ENCODE measurements around the gene GGA3.

GGA3 gene

GRCh38 chr17:75245011-75245410 is 16.4 kb downstream of the GGA3 start:
- DNase-seq = no peak

DNA sequence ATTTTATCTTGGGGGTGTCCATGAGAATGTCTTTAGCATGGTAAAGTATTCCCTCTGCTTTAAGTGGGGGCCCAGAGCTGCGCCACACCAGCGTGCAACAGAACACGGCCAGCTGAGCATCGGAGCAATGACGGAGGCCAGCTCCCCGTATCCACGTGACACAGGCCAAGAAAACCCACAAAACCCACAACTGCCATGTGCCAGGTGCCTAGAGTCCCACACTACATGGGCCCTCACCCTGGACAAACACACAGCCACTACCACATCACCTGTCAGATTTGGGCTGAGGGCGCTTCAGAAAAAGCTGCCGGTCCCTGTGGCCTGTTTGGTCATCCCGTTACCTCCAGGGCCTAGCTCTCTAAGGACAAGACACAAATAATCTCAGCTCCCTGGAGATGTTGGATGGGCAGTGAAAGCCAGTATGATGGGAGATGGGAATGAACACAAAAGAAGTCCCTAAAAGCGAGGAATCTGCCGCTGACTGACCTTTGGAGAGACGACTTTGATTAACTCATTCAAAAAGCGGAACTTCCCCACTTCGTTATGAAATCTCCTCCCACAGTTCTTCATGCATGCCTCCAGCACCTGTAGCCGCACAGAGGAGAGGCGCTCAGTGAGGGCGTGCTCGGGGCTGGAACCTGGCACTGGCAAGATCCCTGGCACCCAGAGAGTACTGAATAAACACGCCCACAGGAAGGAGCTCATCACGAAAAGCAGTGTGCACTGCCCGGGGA is 17.1 kb downstream of the GGA3 start:
- DNase-seq = no peak

GRCh38 chr17:75242461-75243042 is 18.9 kb downstream of the GGA3 start:
- DNase-seq = peak; percentile 12

DNA sequence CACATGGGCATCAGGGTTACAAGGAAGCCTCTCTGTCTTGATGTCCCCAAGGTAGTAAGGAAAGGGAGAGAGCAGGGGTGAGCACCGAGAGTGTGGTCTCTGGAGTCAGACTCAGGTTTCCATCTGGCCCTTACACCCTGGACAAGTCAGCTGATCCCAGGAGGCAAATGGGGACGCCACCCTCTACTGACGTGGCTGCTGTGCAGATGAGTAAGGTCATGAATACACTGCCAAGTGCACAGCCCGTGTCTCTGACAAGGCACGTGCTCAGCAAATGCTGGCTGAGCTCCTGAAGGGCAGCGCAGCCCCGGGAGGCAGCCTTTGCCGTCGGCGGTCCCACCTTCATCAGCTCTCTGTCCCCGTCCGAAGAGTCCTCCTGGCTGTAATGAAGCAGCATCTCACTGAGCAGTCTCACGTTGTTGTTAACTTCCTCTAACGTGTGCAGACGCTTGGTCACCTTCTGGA is 19.4 kb downstream of the GGA3 start:
- peak; percentile 19 for DNase-seq

- no peak for DNase-seq
Measured at GRCh38 chr17:75241502-75241901, 19.9 kb downstream of the GGA3 start.

GRCh38 chr17:75241143-75241430 is 20.3 kb downstream of the GGA3 start:
- no peak for DNase-seq

DNA sequence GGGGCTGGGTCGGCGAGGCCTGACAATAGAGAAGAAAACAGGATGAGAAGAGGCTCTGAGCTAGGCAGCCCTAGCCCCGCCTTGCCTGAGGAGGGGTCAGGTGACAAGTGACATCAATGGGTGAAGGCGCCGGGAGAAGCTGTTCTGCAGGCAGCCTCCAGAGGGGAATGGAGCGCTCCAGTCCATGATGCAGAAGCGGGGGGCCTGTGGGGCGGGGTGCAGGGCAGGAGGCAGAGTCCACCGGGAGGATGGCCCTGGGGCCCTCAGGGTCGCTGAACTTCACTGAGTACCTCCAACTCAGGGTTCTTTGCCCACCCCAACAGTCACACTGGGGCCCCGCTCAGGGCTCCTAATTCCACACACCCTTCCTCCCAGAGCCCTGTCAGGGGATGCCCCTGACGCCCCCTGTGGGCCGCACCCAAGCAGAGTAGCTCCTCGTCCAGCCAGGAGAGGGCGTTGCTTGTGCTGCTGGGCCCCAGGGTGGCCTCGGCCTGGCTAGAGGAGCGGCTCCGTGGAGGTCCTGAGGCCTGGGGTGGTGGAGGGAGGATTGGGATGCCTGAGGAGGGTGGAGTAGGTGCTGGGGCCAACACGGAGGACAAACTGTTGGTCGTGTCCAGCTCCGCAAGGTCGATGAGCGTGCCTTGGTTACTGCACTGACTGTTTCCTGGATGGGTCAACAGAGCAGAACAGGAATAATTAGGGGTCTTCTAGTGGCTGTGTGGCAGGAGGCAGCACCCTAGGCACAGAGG is 20.8 kb downstream of the GGA3 start:
- peak; percentile 51 for DNase-seq

- DNase-seq = no peak
Measured at GRCh38 chr17:75239778-75240393, 21.5 kb downstream of the GGA3 start.

DNA sequence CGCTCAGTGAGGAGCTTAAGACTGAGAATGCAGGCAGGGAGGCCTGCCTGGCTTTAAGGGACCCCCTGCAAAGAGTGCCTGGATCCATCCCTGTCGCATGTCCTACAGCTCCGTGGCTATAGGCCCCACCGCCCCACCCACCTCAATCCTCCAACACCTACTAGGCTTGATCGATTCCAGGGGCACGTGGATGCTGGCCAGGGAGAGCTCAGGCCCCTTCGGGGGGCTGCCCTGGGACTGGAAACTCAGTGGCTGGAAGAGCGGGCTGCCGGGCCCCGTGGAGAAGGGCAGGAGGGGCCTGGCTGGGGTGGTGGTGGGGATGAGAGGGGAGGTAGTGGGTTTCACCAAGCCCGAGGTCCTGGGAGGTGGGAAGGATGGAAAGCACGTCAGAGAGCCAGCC is 22.2 kb downstream of the GGA3 start:
- no peak for DNase-seq

DNA sequence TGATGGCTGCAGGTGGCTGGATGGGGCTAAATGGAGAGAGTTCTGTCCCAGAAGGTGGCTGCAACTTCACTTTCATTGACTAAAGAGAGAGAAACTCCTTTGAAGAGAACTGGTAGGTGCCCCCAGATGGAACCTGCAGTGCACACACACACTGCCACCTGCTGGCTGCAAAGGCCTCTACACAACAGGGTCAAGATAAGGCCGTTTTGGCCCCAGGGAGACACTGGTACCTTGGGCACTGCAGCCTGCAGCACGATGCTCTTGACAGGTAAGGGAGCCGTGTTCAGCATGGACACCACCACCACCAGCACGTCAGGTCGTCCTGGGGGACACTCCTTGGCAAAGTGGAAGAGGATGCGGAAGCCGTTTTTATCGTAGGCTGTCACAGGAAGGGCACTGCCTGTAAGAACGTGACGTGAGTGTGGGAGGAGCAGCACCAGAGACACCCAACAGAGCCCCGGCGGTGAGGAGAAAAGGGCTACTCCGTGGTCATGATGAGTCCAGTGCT is 22.7 kb downstream of the GGA3 start:
- peak; percentile 69 for DNase-seq

DNA sequence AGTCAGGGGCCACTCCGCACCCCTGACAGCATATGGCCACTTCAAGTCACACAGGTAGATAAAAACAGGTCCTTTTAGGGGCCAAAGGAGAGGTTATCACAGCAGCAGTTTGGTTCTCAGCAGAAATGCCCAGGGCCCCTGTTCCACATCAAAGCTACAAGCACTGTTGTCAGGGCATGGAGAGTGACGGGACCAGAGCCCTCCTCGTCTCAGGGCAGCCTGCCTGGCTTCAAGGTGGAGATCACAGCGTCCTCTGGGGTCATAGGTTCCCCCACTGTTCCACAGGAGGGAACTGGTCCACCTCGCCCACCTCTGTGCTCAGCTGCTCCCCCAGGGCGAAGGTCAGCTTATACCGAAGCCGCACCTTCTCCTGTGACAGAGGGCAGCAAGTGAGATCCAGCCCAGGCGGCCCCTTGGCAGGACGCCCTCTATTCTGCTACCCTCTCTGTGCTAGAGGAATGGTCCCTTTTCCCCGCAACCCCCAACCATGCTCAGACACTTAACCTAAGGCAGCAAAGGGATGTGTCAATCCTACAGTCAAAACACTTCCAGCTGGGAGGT is 23.3 kb downstream of the GGA3 start:
- DNase-seq = no peak

DNA sequence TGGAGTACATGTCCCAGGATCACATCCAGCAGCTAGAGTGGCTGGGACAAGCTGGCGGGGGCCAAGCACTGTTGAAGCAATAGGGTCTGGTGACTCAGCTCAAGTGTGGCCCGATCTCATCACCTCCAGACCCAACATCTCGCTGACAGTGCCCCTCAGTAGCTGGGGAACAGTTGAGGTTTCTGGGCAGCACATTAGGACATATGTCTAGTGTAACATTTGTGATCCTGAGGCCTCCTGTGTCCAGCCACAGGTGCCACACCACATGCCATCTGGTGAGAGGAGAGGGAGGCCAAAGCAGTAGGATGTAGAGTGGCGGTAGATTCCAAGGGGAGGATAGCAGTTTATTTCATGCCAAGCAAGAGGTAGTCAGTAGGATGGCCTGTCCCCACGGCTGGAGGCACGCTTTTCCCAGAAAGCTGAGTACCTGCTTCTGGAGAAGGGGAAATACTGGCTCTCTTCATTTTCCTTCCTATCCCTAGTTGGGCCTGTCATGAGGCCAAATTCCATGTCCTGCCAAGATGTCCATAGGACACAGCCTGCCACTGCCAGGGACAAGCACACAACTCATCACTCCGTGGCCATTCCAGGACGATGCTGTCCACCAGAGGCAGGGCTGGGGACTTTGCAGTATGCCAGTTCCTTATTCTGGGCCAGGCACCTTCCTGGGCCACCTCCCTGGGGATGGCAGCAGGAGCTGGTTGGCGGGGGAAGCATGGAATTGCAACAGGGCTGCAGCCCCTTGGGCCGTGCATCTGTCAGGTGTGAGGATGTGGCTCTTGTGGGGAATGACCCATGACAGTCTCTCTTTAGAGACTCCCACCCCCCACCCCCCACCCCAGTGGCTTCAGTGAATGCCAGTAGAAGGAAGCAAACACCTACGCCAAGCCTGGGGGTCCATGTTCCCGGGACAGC is 24.0 kb downstream of the GGA3 start:
- no peak for DNase-seq

DNA sequence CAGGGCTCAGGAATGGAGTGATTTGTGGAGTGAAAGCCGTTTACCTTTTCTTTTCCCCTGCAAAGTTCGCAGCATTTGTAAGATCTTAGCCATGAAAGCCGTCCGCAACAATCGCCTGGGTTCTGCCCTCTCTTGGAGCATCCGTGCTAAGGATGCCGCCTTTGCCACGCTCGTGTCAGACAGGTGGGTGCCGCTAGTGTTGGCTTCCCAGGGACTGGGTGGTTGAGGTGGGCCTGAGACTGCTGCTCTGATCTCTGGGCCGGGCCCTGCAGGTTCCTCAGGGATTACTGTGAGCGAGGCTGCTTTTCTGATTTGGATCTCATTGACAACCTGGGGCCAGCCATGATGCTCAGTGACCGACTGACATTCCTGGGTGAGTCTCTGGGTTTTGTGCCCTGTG is 28.6 kb downstream of the GGA3 start:
- no peak for DNase-seq

GRCh38 chr17:75231741-75232464 is 29.5 kb downstream of the GGA3 start:
- DNase-seq = no peak

DNA sequence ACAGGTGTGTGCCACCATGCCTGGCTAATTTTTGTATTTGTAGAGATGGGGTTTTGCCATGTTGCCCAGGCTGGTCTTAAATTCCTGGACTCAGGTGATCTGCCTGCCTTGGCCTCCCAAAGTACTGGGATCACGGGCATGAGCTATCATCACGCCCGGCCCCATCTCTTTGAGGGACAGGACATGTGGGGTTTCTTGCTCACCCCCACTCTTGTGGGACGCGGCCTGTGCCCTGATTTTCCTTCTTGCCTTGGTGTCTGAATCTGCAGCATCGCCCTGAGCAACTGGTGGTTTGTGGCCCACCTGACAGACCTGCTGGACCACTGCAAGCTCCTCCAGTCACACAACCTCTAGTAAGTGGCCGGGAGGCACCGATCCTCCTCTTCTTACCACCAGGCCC is 30.3 kb downstream of the GGA3 start:
- no peak for DNase-seq

- DNase-seq = no peak
Measured at GRCh38 chr17:75228847-75229246, 32.6 kb downstream of the GGA3 start.

DNA sequence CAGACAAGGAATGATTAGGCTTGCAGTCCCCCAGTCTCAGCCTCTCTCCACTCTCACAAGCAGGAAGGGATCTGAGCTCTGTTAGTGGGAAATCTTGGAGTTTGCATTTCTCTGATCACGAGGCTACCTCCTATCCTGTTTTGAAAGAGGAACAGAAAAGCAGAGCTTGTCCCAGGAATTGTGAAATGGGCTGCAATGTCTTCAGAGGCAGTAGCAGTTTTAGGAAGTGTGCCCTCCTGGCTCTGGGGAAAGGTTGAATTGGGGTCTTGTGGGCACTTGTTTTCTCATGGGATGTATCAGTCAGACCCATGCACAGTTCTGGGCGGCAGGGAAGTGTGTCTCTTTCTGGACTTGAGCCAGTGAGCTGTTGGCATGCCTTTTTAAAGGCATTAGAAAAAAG is 33.1 kb downstream of the GGA3 start:
- DNase-seq = no peak

DNA sequence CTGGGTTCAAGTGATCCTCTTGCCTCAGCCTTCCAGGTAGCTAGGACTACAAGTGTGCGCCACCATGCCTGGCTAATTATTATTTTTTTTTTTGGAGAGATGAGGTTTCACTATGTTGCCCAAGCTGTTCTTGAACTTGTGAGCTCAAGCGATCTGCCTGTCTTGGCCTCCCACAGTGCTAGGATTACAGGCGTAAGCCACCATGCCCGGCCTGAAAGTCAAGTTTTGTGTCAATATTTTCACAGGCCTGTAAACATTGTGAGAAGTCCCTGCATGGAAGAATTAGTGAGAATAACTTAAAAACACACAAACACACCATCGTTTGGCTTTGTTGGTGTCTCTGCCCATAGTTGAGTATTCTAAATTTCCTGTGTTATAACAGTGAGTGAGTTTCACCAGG is 33.7 kb downstream of the GGA3 start:
- DNase-seq = no peak

- DNase-seq = no peak
Measured at GRCh38 chr17:75225016-75225415, 36.4 kb downstream of the GGA3 start.

DNA sequence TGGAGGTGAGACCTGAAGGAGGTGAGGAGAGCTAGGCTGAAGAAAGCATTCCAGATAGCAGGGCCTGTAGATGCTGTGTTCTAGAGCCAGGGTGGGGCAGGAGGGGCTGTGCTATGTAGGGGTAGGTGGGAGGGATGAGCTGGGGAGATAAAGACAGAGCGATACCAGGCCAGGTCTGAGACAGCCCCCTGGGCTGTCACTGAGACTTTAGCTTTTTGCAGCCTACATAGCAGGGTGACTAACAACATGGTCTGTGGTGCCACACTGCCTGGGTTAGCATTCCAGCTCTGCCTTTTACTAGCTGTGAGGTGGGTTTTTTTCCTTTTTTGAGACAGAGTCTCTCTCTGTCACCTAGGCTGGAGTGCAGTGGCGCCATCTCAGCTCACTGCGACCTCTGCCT is 41.6 kb downstream of the GGA3 start:
- no peak for DNase-seq

- no peak for DNase-seq
Measured at GRCh38 chr17:75218131-75218530, 43.3 kb downstream of the GGA3 start.
